GM12874 (cell line): ENCODE results near the gene FEM1B.

Experiments used
- TF ChIP-seq, protein P1 (sequence below): IDR thresholded peaks from 2 replicates; pipeline ENCODE4 v1.5.1; 2011; ENCODE audit warnings: low read depth, mild to moderate bottlenecking, control low read depth, low read length, moderate library complexity; ENCODE audit not compliant: insufficient read depth

FEM1B gene

DNA sequence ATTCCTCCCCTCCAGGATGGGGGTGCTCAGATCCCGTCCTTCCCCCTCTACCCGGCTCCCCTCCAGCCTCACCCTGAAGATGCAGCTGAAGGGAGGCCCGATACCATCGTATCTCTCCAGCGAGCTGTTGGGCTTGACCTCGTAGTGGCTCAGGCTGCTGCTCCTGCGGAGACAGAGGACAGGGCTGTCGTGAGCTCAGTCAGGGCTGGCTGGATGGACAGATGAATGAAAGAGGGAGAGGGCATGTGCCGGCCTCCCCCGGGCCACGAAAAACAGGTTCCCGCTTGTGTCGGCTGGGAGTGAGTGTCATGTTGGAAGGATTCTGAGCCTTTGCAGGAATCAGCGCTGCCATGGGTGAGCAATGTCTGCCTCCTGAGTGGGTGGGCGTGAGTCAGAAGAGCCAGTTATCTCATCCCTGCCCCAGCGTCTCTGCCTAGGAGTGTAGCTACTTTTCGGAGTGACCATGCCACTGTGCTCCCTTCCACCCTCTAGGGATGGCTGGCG lies 35.2 kb downstream of the FEM1B start:
- TF ChIP-seq, protein P1, sequence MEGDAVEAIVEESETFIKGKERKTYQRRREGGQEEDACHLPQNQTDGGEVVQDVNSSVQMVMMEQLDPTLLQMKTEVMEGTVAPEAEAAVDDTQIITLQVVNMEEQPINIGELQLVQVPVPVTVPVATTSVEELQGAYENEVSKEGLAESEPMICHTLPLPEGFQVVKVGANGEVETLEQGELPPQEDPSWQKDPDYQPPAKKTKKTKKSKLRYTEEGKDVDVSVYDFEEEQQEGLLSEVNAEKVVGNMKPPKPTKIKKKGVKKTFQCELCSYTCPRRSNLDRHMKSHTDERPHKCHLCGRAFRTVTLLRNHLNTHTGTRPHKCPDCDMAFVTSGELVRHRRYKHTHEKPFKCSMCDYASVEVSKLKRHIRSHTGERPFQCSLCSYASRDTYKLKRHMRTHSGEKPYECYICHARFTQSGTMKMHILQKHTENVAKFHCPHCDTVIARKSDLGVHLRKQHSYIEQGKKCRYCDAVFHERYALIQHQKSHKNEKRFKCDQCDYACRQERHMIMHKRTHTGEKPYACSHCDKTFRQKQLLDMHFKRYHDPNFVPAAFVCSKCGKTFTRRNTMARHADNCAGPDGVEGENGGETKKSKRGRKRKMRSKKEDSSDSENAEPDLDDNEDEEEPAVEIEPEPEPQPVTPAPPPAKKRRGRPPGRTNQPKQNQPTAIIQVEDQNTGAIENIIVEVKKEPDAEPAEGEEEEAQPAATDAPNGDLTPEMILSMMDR: no peak

DNA sequence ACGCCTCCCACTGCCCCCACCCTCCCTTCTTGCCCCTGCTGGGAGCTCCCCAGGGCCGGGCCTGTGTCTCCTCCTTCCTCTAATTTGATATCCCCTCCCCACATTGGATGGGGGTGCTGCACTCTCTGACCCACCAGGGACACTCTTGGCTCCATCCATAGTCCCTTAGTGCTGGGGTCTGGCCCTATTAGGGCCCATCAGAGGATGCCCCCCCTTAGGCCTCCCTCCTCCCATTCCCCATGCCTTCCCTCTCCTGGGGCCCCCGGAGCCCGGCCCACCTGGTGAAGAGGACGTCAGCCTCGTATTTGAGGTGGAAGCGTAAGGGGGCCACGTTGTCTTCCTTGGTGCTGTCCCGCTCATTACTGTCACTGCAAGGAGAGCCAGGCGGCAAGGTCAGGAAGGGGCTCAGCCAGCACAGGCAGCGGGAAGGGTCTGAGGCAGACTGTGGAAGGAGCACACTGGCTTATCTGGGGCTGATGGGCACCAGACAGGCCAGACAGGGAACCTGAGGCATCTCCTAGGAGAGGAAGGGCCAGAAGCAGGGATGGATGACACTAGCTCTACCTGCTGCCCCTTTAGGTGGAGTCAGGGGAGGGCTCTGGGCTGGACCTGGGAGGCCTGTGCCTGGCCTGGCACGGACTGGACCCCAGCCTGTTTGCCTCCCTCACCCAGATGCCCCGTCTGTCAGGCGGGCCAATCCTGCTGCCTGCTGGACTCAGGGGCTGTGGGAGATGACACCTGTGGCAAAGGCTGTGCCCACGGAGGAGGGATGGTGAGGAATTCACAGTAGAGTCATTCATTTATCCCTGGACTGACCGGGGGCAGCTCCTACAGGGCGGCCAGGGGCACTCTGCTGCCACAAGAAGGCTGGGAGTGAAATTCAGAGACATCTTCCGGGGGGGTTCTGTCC lies 36.2 kb downstream of the FEM1B start:
- TF ChIP-seq, protein P1: no peak

DNA sequence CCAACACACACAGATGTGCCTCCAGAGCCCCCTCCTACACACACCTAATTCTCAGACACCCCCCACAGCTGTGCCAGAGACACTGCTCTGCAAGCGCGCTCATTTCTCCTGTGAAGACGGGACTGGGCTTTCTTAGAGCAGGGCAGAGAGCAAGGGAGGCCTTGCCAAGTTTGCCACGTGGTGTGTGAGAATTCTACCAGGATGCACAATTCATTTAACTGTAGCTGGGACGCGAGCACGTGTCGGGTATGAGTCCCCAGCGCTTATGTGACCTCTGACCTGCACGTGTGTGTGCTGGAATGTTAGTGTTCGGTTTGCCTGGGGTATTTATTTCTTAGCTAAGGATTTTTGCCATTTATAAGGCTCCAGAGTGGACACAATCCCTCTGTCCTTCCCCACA lies 37.0 kb downstream of the FEM1B start:
- TF ChIP-seq, protein P1: no peak

DNA sequence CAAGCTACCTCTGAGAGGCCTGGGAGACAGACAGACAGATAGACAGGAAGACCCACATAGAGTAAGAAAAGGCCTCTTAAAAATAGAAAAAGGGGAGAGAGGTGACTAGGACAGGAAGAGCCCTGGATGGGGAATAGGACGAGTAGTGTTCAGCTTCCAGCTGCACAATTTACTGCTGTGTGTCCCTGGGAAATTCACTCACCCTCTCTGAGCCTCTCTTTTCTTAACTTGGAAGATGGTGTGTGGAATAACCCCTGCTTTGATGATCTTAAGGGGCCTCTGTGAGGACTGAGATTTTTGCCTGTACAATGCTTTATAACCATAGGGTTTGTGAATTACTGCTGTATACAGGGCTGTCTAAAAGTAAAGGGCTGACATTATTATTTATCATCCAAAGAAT lies 37.5 kb downstream of the FEM1B start:
- TF ChIP-seq, protein P1: no peak

DNA sequence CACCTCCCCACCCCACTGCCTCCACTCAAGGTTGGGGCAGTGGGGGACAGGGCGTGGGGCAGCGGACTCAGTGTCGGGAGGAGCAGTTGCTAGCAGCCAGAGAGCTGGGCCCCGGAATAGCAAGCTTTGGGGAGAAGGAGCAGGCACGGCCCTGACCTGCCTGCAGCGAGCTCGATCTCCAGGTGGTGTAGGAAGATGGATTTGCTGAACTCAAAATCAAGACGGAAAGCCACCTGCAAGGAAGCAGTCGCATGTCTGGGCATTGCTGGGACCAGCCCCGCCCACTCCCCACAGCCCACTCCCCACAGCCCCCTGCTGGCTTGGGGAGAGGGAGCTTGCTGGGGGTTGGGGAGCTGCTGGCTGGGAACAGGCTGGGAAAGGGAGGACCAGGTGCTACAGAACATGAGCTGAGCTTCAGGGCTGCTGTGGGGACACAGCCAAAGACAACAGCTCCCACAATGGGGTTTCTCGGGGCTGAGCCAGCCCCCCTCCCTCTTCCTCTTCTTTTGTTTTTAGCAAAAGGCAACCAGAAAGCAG lies 38.0 kb downstream of the FEM1B start:
- TF ChIP-seq, protein P1: no peak

DNA sequence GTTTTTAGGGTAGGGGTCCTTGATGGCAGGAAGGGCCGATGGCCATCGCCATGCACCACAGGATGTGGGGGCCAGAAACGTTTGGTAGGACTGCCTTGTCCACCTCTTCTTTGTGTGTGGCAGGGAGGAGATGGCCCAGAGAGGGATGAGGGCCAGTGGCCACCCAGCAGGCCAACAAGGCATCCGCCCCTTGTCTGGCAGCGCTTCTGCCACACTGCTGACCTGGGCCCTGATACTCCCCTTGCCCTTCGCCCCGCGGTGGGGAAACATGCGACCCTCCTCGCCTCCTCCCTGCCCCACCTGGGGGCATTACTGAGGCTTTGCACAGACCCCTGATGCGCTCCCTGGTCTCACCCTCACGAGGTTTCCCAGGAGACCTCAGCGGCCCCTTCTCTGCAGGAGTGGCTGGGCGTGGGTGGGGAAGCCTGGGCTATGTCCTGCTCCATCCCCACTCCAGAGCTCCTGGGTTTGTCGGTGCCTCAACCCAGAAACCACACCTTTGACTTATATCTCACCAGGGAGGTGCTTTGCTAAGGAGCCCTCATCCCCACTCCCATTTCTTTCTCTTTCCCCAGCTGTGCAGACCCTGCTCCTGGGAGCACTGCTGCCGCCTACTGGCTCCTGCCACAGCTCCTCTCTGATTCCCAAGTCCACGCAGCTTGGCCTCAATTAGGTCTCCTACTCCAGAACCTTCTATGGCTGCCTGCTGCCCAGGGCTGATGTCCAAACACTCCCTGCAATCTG lies 38.7 kb downstream of the FEM1B start:
- TF ChIP-seq, protein P1: peak; percentile 37; the same call in 1 of the 2 replicates
